Osteocyte (in vitro differentiated cells): ENCODE measurements around the gene ABLIM1. TPM values are rescaled to one million over a fixed set of nuclear protein-coding genes. Genes with fewer than 3 reads are reported as not detected.
A peak's percentile ranks its signal among the peaks of the same experiment; 100 is the strongest.

Source experiments
- DNase-seq: peaks from one replicate; pipeline ENCODE4 v3.0.0; 2021; ENCODE audit warnings: mixed read lengths; ENCODE audit not compliant: unreplicated experiment; ENCODE audit errors: extremely low spot score
- H3K27ac Mint-ChIP-seq: one replicate; pipeline ENCODE4 v1.8.0; 2021; ENCODE audit warnings: mild to moderate bottlenecking, mixed read lengths; ENCODE audit not compliant: unreplicated experiment
- H3K27me3 Mint-ChIP-seq: one replicate; pipeline ENCODE4 v1.8.0; 2021; ENCODE audit warnings: mixed read lengths; ENCODE audit not compliant: unreplicated experiment
- H3K36me3 Mint-ChIP-seq: one replicate; pipeline ENCODE4 v1.8.0; 2021; ENCODE audit warnings: mixed read lengths; ENCODE audit not compliant: unreplicated experiment
- H3K4me1 Mint-ChIP-seq: one replicate; pipeline ENCODE4 v1.8.0; 2021; ENCODE audit warnings: mixed read lengths; ENCODE audit not compliant: unreplicated experiment
- H3K4me3 Mint-ChIP-seq: one replicate; pipeline ENCODE4 v1.8.0; 2021; ENCODE audit warnings: mild to moderate bottlenecking, moderate library complexity, mixed read lengths; ENCODE audit not compliant: unreplicated experiment
- H3K9me3 Mint-ChIP-seq: one replicate; pipeline ENCODE4 v1.8.0; 2021; ENCODE audit warnings: mixed read lengths; ENCODE audit not compliant: unreplicated experiment
- CTCF ChIP-seq: fragments of 200-600 bp; sonication (generic); IDR thresholded peaks from 2 replicates; pipeline ENCODE4 v1.5.0; 2021; ENCODE audit warnings: antibody characterized with exemption, mild to moderate bottlenecking, moderate library complexity
- total RNA-seq: library from RNA; stranded (reverse); gene quantifications from 2 replicates; pipeline ENCODE4 v1.2.1, GENCODE V29; 2021

Gene ABLIM1
- total RNA-seq, 1 donor from 2014 or later: 39.0 TPM

- no peaks in the 10 kb centered on the region for H3K27me3 Mint-ChIP-seq
- H3K27ac Mint-ChIP-seq: no peak overlapping the region
- no peak overlapping the region for H3K4me3 Mint-ChIP-seq
- TF ChIP-seq CTCF: peak; percentile 34
- no peaks in the 10 kb centered on the region for H3K9me3 Mint-ChIP-seq
- DNase-seq: no peak
- H3K4me1 Mint-ChIP-seq: peaks cover 10% of the 10 kb centered on the region
- H3K36me3 Mint-ChIP-seq: peaks cover 4% of the 10 kb centered on the region
Observed at GRCh38 chr10:114427124-114427852, 230.8 kb downstream of the ABLIM1 start.

GRCh38 chr10:114426476-114426875, 231.6 kb downstream of the ABLIM1 start:
- H3K36me3 Mint-ChIP-seq: peaks cover 4% of the 10 kb centered on the region
- no peak overlapping the region for H3K4me3 Mint-ChIP-seq
- no peak overlapping the region for H3K27ac Mint-ChIP-seq
- TF ChIP-seq CTCF: no peak
- no peaks in the 10 kb centered on the region for H3K27me3 Mint-ChIP-seq
- no peak for DNase-seq
- no peaks in the 10 kb centered on the region for H3K9me3 Mint-ChIP-seq
- peaks cover 3% of the 10 kb centered on the region for H3K4me1 Mint-ChIP-seq

DNA sequence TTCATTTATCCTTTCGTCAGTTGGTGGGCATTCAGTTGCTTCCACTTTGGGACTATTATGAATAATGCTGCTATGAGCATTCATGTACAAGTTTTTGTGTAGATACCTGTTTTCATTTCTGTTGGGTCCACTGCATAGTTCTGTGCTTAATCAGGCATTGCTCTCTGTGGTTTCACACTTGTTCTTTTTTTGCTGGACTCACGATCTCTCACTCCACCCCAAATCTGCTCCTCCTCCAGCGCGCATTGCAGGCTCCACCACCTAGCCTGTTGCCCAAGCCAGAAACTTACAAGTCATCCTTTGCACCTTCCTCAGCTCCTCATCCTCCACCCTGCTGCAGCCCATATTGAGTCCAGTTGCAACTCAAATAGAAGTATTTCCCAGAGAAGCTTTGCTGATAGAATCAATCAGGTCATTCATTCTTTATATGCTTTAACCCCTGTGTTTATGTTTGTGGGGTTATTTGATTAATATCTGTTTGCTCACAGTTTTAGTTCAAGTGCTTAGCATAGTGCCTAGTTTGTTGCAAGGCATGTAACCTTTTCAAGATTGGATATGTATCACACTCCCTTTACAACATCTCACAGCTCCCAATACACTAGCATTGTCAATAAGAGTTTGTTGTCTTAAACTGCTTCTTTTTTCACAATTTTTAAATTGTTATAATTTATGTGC, 237.1 kb downstream of the ABLIM1 start:
- peaks cover 1% of the 10 kb centered on the region for H3K36me3 Mint-ChIP-seq
- no peak overlapping the region for H3K27ac Mint-ChIP-seq
- TF ChIP-seq CTCF: no peak
- no peak overlapping the region for H3K4me3 Mint-ChIP-seq
- no peaks in the 10 kb centered on the region for H3K9me3 Mint-ChIP-seq
- H3K4me1 Mint-ChIP-seq: peaks cover 5% of the 10 kb centered on the region
- no peaks in the 10 kb centered on the region for H3K27me3 Mint-ChIP-seq
- DNase-seq: no peak

GRCh38 chr10:114418109-114418508, 240.0 kb downstream of the ABLIM1 start:
- Mint-ChIP-seq H3K36me3 (no peaks in the 10 kb centered on the region), H3K4me1 (peaks cover 11% of the 10 kb centered on the region), H3K4me3 (no peak overlapping the region), H3K27ac (no peak overlapping the region), H3K9me3 (no peaks in the 10 kb centered on the region), H3K27me3 (peaks cover 2% of the 10 kb centered on the region)
- TF ChIP-seq CTCF: no peak
- DNase-seq: no peak
